Chondrocyte (in vitro differentiated cells): ENCODE measurements around the gene L3MBTL4. TPM values are rescaled to one million over a fixed set of nuclear protein-coding genes. Genes with fewer than 3 reads are reported as not detected.
"Not testable (repeated sequence)": the region's sequence is repeated elsewhere in the genome, so short reads cannot be mapped to it uniquely, and the experiment has no call there.

Experiments
- DNase-seq: peaks from one replicate; pipeline ENCODE4 v3.0.0; 2021; ENCODE audit warnings: mixed read lengths, low spot score
- H3K27ac Mint-ChIP-seq: one replicate; pipeline ENCODE4 v1.8.0; 2021; ENCODE audit warnings: mild to moderate bottlenecking, moderate library complexity, mixed read lengths; ENCODE audit not compliant: unreplicated experiment
- H3K27me3 Mint-ChIP-seq: 2 replicates; pipeline ENCODE4 v1.8.0; 2021; ENCODE audit warnings: low read depth, mixed read lengths
- H3K36me3 Mint-ChIP-seq: 2 replicates; pipeline ENCODE4 v1.8.0; 2021; ENCODE audit warnings: low read depth, mixed read lengths
- H3K4me1 Mint-ChIP-seq: 2 replicates; pipeline ENCODE4 v1.8.0; 2021; ENCODE audit warnings: low read depth, mild to moderate bottlenecking, mixed read lengths
- H3K4me3 Mint-ChIP-seq: one replicate; pipeline ENCODE4 v1.8.0; 2021; ENCODE audit warnings: mild to moderate bottlenecking, moderate library complexity, mixed read lengths; ENCODE audit not compliant: unreplicated experiment
- H3K9me3 Mint-ChIP-seq: 2 replicates; pipeline ENCODE4 v1.8.0; 2021; ENCODE audit warnings: low read depth, mixed read lengths
- CTCF ChIP-seq: fragments of 200-600 bp; sonication (generic); IDR thresholded peaks from 2 replicates; pipeline ENCODE4 v1.5.0; 2021; ENCODE audit warnings: antibody characterized with exemption, mild to moderate bottlenecking, moderate library complexity
- total RNA-seq: library from RNA; stranded (reverse); gene quantifications from 3 replicates; pipeline ENCODE4 v1.2.1, GENCODE V29; 2021

Gene L3MBTL4
- total RNA-seq, 1 donor from 2014 or later = 1.0 TPM

GRCh38 chr18:6057604-6058003 lies 357.1 kb downstream of the L3MBTL4 start:
- no peak overlapping the region for H3K4me3 Mint-ChIP-seq
- H3K27ac Mint-ChIP-seq = peak overlapping the region; percentile 41
- H3K9me3 Mint-ChIP-seq = peaks cover 4% of the 10 kb centered on the region
- no peak for DNase-seq
- H3K4me1 Mint-ChIP-seq = peaks cover 43% of the 10 kb centered on the region
- no peaks in the 10 kb centered on the region for H3K36me3 Mint-ChIP-seq
- no peak for TF ChIP-seq CTCF
- H3K27me3 Mint-ChIP-seq = no peaks in the 10 kb centered on the region

GRCh38 chr18:6056171-6056910 lies 358.4 kb downstream of the L3MBTL4 start:
- no peaks in the 10 kb centered on the region for H3K27me3 Mint-ChIP-seq
- H3K4me3 Mint-ChIP-seq = peak overlapping the region; percentile 49
- H3K9me3 Mint-ChIP-seq = no peaks in the 10 kb centered on the region
- H3K4me1 Mint-ChIP-seq = peaks cover 43% of the 10 kb centered on the region
- TF ChIP-seq CTCF = no peak
- DNase-seq = no peak
- H3K36me3 Mint-ChIP-seq = no peaks in the 10 kb centered on the region
- peak overlapping the region; percentile 65 for H3K27ac Mint-ChIP-seq

GRCh38 chr18:6055711-6056110 lies 359.0 kb downstream of the L3MBTL4 start:
- DNase-seq = no peak
- Mint-ChIP-seq H3K4me3 (peak overlapping the region; percentile 49), H3K4me1 (peaks cover 43% of the 10 kb centered on the region)

GRCh38 chr18:6054256-6054842 lies 360.4 kb downstream of the L3MBTL4 start:
- Mint-ChIP-seq H3K27ac (peak overlapping the region; percentile 36), H3K4me1 (peaks cover 39% of the 10 kb centered on the region), H3K9me3 (peaks cover 2% of the 10 kb centered on the region), H3K27me3 (no peaks in the 10 kb centered on the region), H3K36me3 (no peaks in the 10 kb centered on the region), H3K4me3 (no peak overlapping the region)
- DNase-seq = no peak
- no peak for TF ChIP-seq CTCF

More at GRCh38 chr18:6055711-6056110, 359.0 kb downstream of the L3MBTL4 start:
- H3K27ac Mint-ChIP-seq = peak overlapping the region; percentile 65
- H3K36me3 Mint-ChIP-seq = no peaks in the 10 kb centered on the region
- no peak for TF ChIP-seq CTCF
- H3K27me3 Mint-ChIP-seq = no peaks in the 10 kb centered on the region
- H3K9me3 Mint-ChIP-seq = no peaks in the 10 kb centered on the region

DNA sequence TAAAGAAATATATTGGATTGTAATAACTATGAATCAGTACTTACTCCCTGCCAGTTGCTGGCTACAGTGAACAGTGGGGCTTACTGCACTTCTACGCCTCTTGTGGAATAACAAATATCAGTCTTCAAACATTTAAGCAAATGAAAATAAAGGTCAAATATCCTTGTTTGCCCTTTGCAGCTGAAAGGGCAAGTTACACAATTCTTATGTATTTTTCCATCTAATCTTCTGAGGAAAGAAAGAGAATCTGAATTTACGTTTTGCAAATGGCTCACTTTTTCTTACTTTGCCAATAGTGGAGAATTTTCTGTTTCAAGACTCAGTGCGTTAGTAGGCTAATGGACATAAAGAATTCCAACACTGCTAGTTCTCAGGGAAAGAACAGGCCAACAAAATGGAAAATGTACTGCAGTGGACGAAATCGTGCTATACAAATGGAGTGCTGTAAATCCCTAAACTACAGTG lies 362.2 kb downstream of the L3MBTL4 start:
- H3K9me3 Mint-ChIP-seq = peaks cover 7% of the 10 kb centered on the region
- H3K36me3 Mint-ChIP-seq = no peaks in the 10 kb centered on the region
- H3K27ac Mint-ChIP-seq = no peak overlapping the region
- DNase-seq = no peak
- no peak overlapping the region for H3K4me3 Mint-ChIP-seq
- TF ChIP-seq CTCF = no peak
- no peaks in the 10 kb centered on the region for H3K27me3 Mint-ChIP-seq
- H3K4me1 Mint-ChIP-seq = peaks cover 24% of the 10 kb centered on the region

DNA sequence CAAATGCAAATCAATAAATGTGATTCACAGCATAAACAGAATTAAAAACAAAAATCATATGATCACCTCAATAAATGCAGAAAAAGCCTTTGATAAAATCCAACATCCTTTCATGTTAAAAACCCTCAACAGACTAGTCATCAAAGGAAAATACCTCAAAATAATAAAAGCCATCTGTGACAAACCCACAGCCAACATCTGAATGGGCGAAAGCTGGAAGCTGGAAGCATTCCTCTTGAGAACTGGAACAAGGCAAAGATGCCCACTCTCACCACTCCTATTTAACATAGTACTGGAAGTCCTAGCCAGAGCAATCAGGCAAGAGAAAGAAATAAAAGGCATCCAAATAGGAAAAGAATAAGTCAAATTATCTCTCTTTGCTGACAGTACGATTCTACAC lies 367.1 kb downstream of the L3MBTL4 start:
- H3K4me3 Mint-ChIP-seq, H3K27me3 Mint-ChIP-seq, H3K4me1 Mint-ChIP-seq, H3K27ac Mint-ChIP-seq, DNase-seq, H3K36me3 Mint-ChIP-seq: not testable (repeated sequence)
- H3K9me3 Mint-ChIP-seq = peaks cover 34% of the 10 kb centered on the region
